ENCODE results near the gene ARHGAP6. TPM values are rescaled to one million over a fixed set of nuclear protein-coding genes. Genes with fewer than 3 reads are reported as not detected.

Gene ARHGAP6
- total and polyA plus RNA-seq, 9 donors = 14.1 to 32.9 (median 20.3) TPM

- intact Hi-C loops (cut with DNase I) = loop anchor here (5.0 to 10.0 kb wide), 4 partner anchors 381 to 962 kb away; no protein-coding TSS in a partner anchor
- Histone ChIP-seq H3K9me3 (no peaks in the 10 kb centered on the region), H3K36me3 (no peaks in the 10 kb centered on the region), H3K27ac (no peak overlapping the region), H3K27me3 (no peaks in the 10 kb centered on the region), H3K4me1 (ENCODE audit: insufficient read depth) (no peaks in the 10 kb centered on the region), H3K4me3 (no peak overlapping the region)
- WGBS, 3 donors = 56 to 87% (median 82%) methylated on average over 1 of the region's 1 CpG
- TF ChIP-seq, protein P1, sequence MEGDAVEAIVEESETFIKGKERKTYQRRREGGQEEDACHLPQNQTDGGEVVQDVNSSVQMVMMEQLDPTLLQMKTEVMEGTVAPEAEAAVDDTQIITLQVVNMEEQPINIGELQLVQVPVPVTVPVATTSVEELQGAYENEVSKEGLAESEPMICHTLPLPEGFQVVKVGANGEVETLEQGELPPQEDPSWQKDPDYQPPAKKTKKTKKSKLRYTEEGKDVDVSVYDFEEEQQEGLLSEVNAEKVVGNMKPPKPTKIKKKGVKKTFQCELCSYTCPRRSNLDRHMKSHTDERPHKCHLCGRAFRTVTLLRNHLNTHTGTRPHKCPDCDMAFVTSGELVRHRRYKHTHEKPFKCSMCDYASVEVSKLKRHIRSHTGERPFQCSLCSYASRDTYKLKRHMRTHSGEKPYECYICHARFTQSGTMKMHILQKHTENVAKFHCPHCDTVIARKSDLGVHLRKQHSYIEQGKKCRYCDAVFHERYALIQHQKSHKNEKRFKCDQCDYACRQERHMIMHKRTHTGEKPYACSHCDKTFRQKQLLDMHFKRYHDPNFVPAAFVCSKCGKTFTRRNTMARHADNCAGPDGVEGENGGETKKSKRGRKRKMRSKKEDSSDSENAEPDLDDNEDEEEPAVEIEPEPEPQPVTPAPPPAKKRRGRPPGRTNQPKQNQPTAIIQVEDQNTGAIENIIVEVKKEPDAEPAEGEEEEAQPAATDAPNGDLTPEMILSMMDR (IDR thresholded peaks at IDR 0.05) = no peak
- TF ChIP-seq POLR2A (IDR thresholded peaks at IDR 0.05) (no peak), EP300 (IDR thresholded peaks at IDR 0.05) (no peak)
- no peak for DNase-seq
Measured at GRCh38 chrX:11146411-11146810, 519.3 kb downstream of the ARHGAP6 start.

DNA sequence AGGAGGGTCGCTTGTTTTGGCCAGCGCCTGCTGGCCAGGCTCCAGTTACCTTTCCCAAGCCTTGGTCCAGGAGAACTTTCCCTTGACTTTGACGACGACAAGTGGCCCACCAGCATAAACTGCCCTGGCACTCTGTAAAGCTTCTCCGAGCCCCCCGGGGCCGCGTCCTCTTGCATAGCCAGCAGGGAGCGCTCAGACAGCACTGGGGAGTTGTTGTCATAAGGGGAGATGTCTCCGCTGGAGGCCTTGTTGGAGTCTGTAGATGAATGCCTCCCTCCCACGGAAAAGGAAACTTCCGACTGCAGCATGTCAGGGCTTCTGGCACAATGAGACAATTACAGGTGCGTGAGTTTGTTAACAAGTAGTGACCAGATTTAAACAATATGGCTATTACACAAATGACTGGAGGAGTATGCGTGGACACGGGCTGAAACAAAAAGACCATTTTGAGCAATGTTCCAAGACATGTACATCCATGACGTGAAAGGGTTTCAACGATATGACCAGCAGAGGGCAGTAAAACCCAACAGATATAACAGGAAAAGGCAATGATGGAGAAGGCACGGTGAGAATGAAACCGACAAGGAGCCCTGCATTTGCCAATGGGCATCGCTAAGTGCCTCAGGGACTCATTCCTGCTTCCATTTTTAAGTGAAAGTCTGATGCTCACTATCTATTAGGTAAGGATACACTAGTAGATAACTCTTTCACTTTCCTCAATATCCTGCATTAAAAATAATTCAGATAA is 521.6 kb downstream of the ARHGAP6 start:
- no peaks in the 10 kb centered on the region for H3K27me3 ChIP-seq

DNA sequence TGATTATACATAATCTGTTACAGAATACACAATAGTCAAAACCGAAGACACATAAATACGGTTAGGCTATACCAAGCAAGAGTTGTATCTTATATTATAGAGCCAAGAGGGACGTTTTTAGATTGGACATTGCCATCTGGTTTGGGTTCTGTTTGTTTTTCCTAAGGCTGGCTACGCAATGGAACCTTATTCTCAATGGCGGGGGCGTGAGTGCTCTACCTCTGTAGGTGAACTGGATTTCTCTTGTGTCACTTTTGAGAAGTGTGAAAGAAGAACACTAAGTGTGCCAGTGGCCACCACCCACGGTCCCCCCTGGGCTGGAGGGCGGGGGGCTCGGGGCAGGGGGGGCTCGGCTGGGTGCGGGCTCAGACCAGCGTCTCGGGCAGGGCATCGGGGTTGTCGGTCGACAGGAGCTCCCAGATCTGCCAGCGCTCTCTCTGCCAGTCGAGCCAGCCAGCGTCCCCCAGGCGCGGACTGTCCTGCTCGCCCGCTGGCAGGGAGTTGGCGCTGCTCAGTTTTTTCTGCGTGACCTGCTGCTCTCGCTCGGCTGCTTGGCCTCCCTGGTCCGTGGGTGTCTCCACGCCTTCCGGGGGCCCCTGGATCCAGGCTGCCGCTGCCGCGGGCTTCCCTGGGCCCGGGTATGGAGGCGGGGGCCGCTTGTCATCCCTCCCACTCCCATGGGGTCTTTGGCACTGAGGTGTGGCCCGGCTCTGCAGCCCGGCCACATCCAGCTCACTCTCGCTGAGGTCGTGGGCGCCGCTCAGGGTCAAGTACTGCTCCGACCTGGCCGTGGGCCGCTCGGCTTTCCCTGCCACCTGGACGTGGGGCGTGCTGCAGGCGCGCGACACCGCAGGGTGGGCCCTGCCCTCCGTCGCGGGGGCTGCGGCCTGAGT is 527.0 kb downstream of the ARHGAP6 start:
- WGBS, 3 donors = 77 to 82% (median 80%) methylated on average over 55 to 56 of the region's 56 CpGs
- intact Hi-C loops (cut with DNase I) = loop anchor here in 3 of 4 donors (5.0 to 10.0 kb wide), 3 partner anchors 636 to 954 kb away; no protein-coding TSS in a partner anchor
- H3K4me1 ChIP-seq (ENCODE audit: insufficient read depth) = no peaks in the 10 kb centered on the region
- no peaks in the 10 kb centered on the region for H3K9me3 ChIP-seq
- no peak overlapping the region for H3K27ac ChIP-seq
- no peaks in the 10 kb centered on the region for H3K27me3 ChIP-seq
- no peak overlapping the region for H3K4me3 ChIP-seq
- TF ChIP-seq, protein P1 (IDR thresholded peaks at IDR 0.05) = no peak
- TF ChIP-seq EP300 (IDR thresholded peaks at IDR 0.05) = no peak
- TF ChIP-seq POLR2A (IDR thresholded peaks at IDR 0.05) = no peak
- no peaks in the 10 kb centered on the region for H3K36me3 ChIP-seq
- peak in 3 of 5 donors; percentile 20 to 34 (median 22) for DNase-seq

More for the DNA sequence above, 521.6 kb downstream of the ARHGAP6 start:
- Histone ChIP-seq H3K4me3 (no peak overlapping the region), H3K4me1 (ENCODE audit: insufficient read depth) (no peaks in the 10 kb centered on the region), H3K9me3 (no peaks in the 10 kb centered on the region), H3K27ac (no peak overlapping the region), H3K36me3 (no peaks in the 10 kb centered on the region)
- WGBS, 3 donors = 28 to 32% (median 29%) methylated on average over 20 of the region's 20 CpGs
- peak; percentile 31 to 69 (median 35) for DNase-seq
- TF ChIP-seq EP300 (IDR thresholded peaks at IDR 0.05) (no peak), POLR2A (IDR thresholded peaks at IDR 0.05) (no peak)
- TF ChIP-seq, protein P1 (IDR thresholded peaks at IDR 0.05) = peak; percentile 15 to 70 (median 51)
- intact Hi-C loops (cut with DNase I) = loop anchor here (10.0 kb wide), 3 partner anchors 391 to 959 kb away; no protein-coding TSS in a partner anchor

DNA sequence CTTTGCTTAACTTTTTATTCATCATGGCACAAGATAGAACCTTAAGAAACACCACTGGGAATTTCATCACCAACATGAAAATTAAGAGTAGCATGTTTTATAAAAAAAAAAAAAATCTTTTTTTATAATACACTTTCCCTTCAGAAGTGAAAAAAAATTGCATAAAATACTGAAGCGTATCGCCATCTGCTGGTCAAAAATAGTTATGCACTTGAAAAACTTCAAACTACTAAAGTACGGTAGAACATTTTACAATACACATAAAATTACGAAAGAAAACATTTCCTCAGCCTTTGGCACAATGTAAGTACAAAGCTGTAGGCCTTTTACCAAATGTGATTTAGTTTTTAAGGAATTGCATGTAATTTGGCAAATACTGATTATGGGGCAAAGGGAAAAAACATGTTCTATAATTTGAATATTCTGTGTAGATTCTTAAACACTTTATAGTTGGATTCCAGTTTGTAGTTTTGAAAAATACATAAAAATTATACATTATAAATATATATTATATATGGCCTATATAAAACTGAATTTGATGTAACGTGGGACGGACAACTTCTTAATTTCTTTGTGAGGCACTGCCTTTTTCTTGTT is 528.1 kb downstream of the ARHGAP6 start:
- no peaks in the 10 kb centered on the region for H3K9me3 ChIP-seq
- H3K36me3 ChIP-seq = no peaks in the 10 kb centered on the region
- no peaks in the 10 kb centered on the region for H3K27me3 ChIP-seq
- TF ChIP-seq POLR2A (IDR thresholded peaks at IDR 0.05) (no peak), EP300 (IDR thresholded peaks at IDR 0.05) (no peak)
- TF ChIP-seq, protein P1 (IDR thresholded peaks at IDR 0.05) = peak; percentile 26 to 32 (median 30)
- DNase-seq = no peak
- 28 to 30% (median 30%) methylated on average over 6 of the region's 6 CpGs for WGBS, 3 donors
- intact Hi-C loops (cut with DNase I) = loop anchor here (2.0 to 10.0 kb wide), 4 partner anchors 637 to 953 kb away; no protein-coding TSS in a partner anchor
- no peak overlapping the region for H3K4me3 ChIP-seq
- no peaks in the 10 kb centered on the region for H3K4me1 ChIP-seq (ENCODE audit: insufficient read depth)
- H3K27ac ChIP-seq = no peak overlapping the region

All from ovary (tissue), 9 donors.